Skeletal muscle tissue (tissue), 4 donors: Measurements from ENCODE around the gene ABCA8. TPM values are rescaled to one million over a fixed set of nuclear protein-coding genes. Genes with fewer than 3 reads are reported as not detected.

ENCODE experiments used
- H3K27ac ChIP-seq: one replicate; pipeline ENCODE4 v1.7.0; 2013; ENCODE audit warnings: mild to moderate bottlenecking, low read depth, low read length, inconsistent platforms
- H3K27me3 ChIP-seq, 3 donors: one replicate each; pipeline ENCODE4 v1.7.0; 2013; ENCODE audit warnings: low read length in 3 of 3; ENCODE audit not compliant: control insufficient read depth in 3 of 3, insufficient read depth in 3 of 3
- H3K36me3 ChIP-seq, 3 donors: one replicate each; pipeline ENCODE4 v1.7.0; 2013; ENCODE audit warnings: low read length in 3 of 3; ENCODE audit not compliant: control insufficient read depth in 3 of 3, insufficient read depth in 3 of 3
- H3K4me1 ChIP-seq, 3 donors: one replicate each; pipeline ENCODE4 v1.7.0; 2013; ENCODE audit warnings: low read length in 3 of 3, mild to moderate bottlenecking in 3 of 3; ENCODE audit not compliant: control insufficient read depth in 3 of 3, insufficient read depth in 3 of 3
- H3K4me3 ChIP-seq, 3 donors: one replicate each; pipeline ENCODE4 v1.7.0; 2013; ENCODE audit warnings: low read length in 3 of 3
- H3K9ac ChIP-seq, 3 donors: one replicate each; pipeline ENCODE4 v1.7.0; 2013; ENCODE audit warnings: low read length in 3 of 3, mild to moderate bottlenecking in 3 of 3, moderate library complexity in 2 of 3, low read depth in 1 of 3
- H3K9me3 ChIP-seq, 3 donors: one replicate each; pipeline ENCODE4 v1.7.0; 2013; ENCODE audit warnings: low read length in 3 of 3; ENCODE audit not compliant: control insufficient read depth in 3 of 3
- total RNA-seq: library from RNA; depleted of rRNA; stranded (reverse); fragments of >200 nt; gene quantifications from one replicate; pipeline ENCODE4 v1.2.3, GENCODE V29; 2014
- donor health status: Osteomylitis.

ABCA8 gene
- total RNA-seq, 1 donor from 2014 or later, result 116 TPM

GRCh38 chr17:68871447-68871846 lies 83.7 kb downstream of the ABCA8 start:
- Histone ChIP-seq H3K4me3 (no peak overlapping the region), H3K9me3 (peaks cover 0 to 6% (median 0%) of the 10 kb centered on the region in 3 donors), H3K4me1 (no peaks in the 10 kb centered on the region), H3K36me3 (peaks cover 0 to 14% (median 9%) of the 10 kb centered on the region in 3 donors), H3K27me3 (no peaks in the 10 kb centered on the region), H3K27ac (no peak overlapping the region), H3K9ac (no peak overlapping the region)

- Histone ChIP-seq H3K27ac (no peak overlapping the region), H3K4me1 (no peaks in the 10 kb centered on the region), H3K4me3 (no peak overlapping the region), H3K27me3 (no peaks in the 10 kb centered on the region), H3K36me3 (peaks cover 0 to 11% (median 7%) of the 10 kb centered on the region in 3 donors), H3K9ac (no peak overlapping the region), H3K9me3 (peaks cover 0 to 6% (median 0%) of the 10 kb centered on the region in 3 donors)
Observed at GRCh38 chr17:68870976-68871375, 84.2 kb downstream of the ABCA8 start.

- peaks cover 0 to 9% (median 5%) of the 10 kb centered on the region in 3 donors for H3K36me3 ChIP-seq
- no peak overlapping the region for H3K27ac ChIP-seq
- H3K4me1 ChIP-seq, result no peaks in the 10 kb centered on the region
- H3K9ac ChIP-seq, result no peak overlapping the region
- no peaks in the 10 kb centered on the region for H3K27me3 ChIP-seq
- H3K4me3 ChIP-seq, result no peak overlapping the region
- peaks cover 0 to 6% (median 0%) of the 10 kb centered on the region in 3 donors for H3K9me3 ChIP-seq
Observed at GRCh38 chr17:68870161-68870826, 84.9 kb downstream of the ABCA8 start.

GRCh38 chr17:68868708-68869107 lies 86.5 kb downstream of the ABCA8 start:
- peaks cover 0 to 4% (median 2%) of the 10 kb centered on the region in 3 donors for H3K36me3 ChIP-seq
- H3K9me3 ChIP-seq, result peaks cover 0 to 6% (median 0%) of the 10 kb centered on the region in 3 donors
- H3K4me1 ChIP-seq, result no peaks in the 10 kb centered on the region
- no peaks in the 10 kb centered on the region for H3K27me3 ChIP-seq
- no peak overlapping the region for H3K4me3 ChIP-seq
- H3K27ac ChIP-seq, result no peak overlapping the region
- no peak overlapping the region for H3K9ac ChIP-seq

GRCh38 chr17:68867759-68868516 lies 87.3 kb downstream of the ABCA8 start:
- Histone ChIP-seq H3K4me3 (no peak overlapping the region), H3K9ac (no peak overlapping the region), H3K36me3 (peaks cover 0 to 1% (median 0%) of the 10 kb centered on the region in 3 donors), H3K27ac (no peak overlapping the region), H3K27me3 (no peaks in the 10 kb centered on the region), H3K9me3 (peaks cover 0 to under 1% (median 0%) of the 10 kb centered on the region in 3 donors), H3K4me1 (no peaks in the 10 kb centered on the region)

- H3K27ac ChIP-seq, result no peak overlapping the region
- no peaks in the 10 kb centered on the region for H3K36me3 ChIP-seq
- H3K27me3 ChIP-seq, result no peaks in the 10 kb centered on the region
- no peak overlapping the region for H3K4me3 ChIP-seq
- no peaks in the 10 kb centered on the region for H3K4me1 ChIP-seq
- H3K9me3 ChIP-seq, result no peaks in the 10 kb centered on the region
- no peak overlapping the region for H3K9ac ChIP-seq
Observed at GRCh38 chr17:68865584-68865983, 89.6 kb downstream of the ABCA8 start.

- Histone ChIP-seq H3K9ac (no peak overlapping the region), H3K4me1 (no peaks in the 10 kb centered on the region), H3K9me3 (no peaks in the 10 kb centered on the region), H3K27me3 (no peaks in the 10 kb centered on the region), H3K27ac (no peak overlapping the region), H3K4me3 (no peak overlapping the region), H3K36me3 (no peaks in the 10 kb centered on the region)
Observed at GRCh38 chr17:68863091-68863652, 92.0 kb downstream of the ABCA8 start.

- H3K9me3 ChIP-seq, result no peaks in the 10 kb centered on the region
- H3K4me1 ChIP-seq, result no peaks in the 10 kb centered on the region
- H3K27ac ChIP-seq, result no peak overlapping the region
- H3K27me3 ChIP-seq, result no peaks in the 10 kb centered on the region
- H3K9ac ChIP-seq, result no peak overlapping the region
- H3K4me3 ChIP-seq, result no peak overlapping the region
- no peaks in the 10 kb centered on the region for H3K36me3 ChIP-seq
Observed at GRCh38 chr17:68861602-68862001, 93.6 kb downstream of the ABCA8 start.

- no peak overlapping the region for H3K4me3 ChIP-seq
- H3K36me3 ChIP-seq, result no peaks in the 10 kb centered on the region
- no peaks in the 10 kb centered on the region for H3K9me3 ChIP-seq
- no peaks in the 10 kb centered on the region for H3K4me1 ChIP-seq
- H3K27me3 ChIP-seq, result no peaks in the 10 kb centered on the region
- H3K9ac ChIP-seq, result no peak overlapping the region
- H3K27ac ChIP-seq, result no peak overlapping the region
Observed at GRCh38 chr17:68860941-68861340, 94.3 kb downstream of the ABCA8 start.

GRCh38 chr17:68854452-68854851 lies 100.7 kb downstream of the ABCA8 start:
- H3K4me3 ChIP-seq, result no peak overlapping the region
- H3K27ac ChIP-seq, result no peak overlapping the region
- H3K9ac ChIP-seq, result no peak overlapping the region

More at GRCh38 chr17:68854452-68854851, 100.7 kb downstream of the ABCA8 start:
- Histone ChIP-seq H3K27me3 (no peaks in the 10 kb centered on the region), H3K9me3 (no peaks in the 10 kb centered on the region), H3K4me1 (peaks cover 3 to 12% (median 5%) of the 10 kb centered on the region in 3 donors), H3K36me3 (no peaks in the 10 kb centered on the region)
